ENCODE data around the gene IDH3G. TPM values are rescaled to one million over a fixed set of nuclear protein-coding genes. Genes with fewer than 3 reads are reported as not detected.

Gene IDH3G
- total RNA-seq, 1 experiment from 2014 or later = 71.2 TPM

DNA sequence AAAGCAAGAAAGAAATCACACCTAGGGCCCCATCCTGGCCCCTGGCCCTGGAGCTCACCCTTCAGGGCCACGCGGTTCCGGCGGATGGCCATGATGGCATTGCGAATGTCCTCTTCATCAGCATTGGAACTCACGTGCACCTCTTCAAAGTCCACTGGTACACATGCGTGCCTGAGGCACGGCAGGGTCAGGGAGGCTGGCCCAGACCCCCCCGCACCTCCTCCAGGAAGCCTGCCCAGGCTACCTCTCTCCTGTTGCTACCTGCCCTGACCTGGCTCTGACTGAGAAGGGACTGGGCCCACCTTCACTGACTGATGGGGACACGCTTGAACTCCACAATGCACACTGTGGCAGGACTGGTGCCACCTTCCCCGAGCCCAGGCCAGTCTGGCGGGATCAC lies 4.5 kb downstream of the IDH3G start:
- Mint-ChIP-seq H3K27ac (ENCODE audit: unreplicated experiment) (no peak overlapping the region), H3K9me3 (ENCODE audit: low read depth, unreplicated experiment) (no peaks in the 10 kb centered on the region), H3K36me3 (ENCODE audit: insufficient read depth, unreplicated experiment) (peaks cover 27% of the 10 kb centered on the region), H3K27me3 (ENCODE audit: unreplicated experiment) (no peaks in the 10 kb centered on the region), H3K4me3 (ENCODE audit: low read depth, unreplicated experiment) (no peak overlapping the region), H3K4me1 (ENCODE audit: low read depth, unreplicated experiment) (peaks cover 8% of the 10 kb centered on the region)
- intact Hi-C loops (cut with micrococcal nuclease; ENCODE audit: unreplicated experiment) = no loop called here
- TF ChIP-seq, protein P1, sequence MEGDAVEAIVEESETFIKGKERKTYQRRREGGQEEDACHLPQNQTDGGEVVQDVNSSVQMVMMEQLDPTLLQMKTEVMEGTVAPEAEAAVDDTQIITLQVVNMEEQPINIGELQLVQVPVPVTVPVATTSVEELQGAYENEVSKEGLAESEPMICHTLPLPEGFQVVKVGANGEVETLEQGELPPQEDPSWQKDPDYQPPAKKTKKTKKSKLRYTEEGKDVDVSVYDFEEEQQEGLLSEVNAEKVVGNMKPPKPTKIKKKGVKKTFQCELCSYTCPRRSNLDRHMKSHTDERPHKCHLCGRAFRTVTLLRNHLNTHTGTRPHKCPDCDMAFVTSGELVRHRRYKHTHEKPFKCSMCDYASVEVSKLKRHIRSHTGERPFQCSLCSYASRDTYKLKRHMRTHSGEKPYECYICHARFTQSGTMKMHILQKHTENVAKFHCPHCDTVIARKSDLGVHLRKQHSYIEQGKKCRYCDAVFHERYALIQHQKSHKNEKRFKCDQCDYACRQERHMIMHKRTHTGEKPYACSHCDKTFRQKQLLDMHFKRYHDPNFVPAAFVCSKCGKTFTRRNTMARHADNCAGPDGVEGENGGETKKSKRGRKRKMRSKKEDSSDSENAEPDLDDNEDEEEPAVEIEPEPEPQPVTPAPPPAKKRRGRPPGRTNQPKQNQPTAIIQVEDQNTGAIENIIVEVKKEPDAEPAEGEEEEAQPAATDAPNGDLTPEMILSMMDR (IDR thresholded peaks at IDR 0.05; ENCODE audit: unreplicated experiment) = no peak
- no peak for DNase-seq
- no TSS peak for BruUV-seq (replicated peaks)
- CTCF ChIA-PET = no interaction called here

DNA sequence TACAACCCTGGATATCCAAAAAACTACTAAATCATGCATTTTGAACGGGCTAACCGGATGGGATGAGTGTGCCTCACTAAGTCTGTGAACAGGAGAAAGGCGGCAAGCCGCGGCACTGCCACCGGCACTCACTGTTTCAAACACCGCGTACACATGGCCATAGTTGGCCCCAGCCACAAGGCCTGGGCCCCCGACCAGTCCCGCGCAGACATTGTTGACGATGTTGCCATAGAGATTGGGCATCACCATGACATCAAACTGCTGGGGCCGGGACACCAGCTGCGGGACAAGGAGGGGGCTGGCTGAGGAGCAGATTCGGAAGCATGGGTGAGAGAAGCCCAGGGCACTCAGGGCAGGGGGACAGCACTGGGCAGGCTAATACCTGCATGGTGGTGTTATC lies 7.5 kb downstream of the IDH3G start:
- H3K4me1 Mint-ChIP-seq (ENCODE audit: low read depth, unreplicated experiment) = no peaks in the 10 kb centered on the region
- CTCF ChIA-PET = no interaction called here
- peaks cover 13% of the 10 kb centered on the region for H3K36me3 Mint-ChIP-seq (ENCODE audit: insufficient read depth, unreplicated experiment)

GRCh38 chrX:153784325-153784967 lies 9.7 kb downstream of the IDH3G start:
- no peak overlapping the region for H3K4me3 Mint-ChIP-seq (ENCODE audit: low read depth, unreplicated experiment)
- H3K36me3 Mint-ChIP-seq (ENCODE audit: insufficient read depth, unreplicated experiment) = peaks cover 21% of the 10 kb centered on the region
- no peak for DNase-seq
- BruUV-seq (replicated peaks) = no TSS peak
- peaks cover 9% of the 10 kb centered on the region for H3K4me1 Mint-ChIP-seq (ENCODE audit: low read depth, unreplicated experiment)
- H3K27me3 Mint-ChIP-seq (ENCODE audit: unreplicated experiment) = peaks cover 13% of the 10 kb centered on the region
- intact Hi-C loops (cut with micrococcal nuclease; ENCODE audit: unreplicated experiment) = no loop called here
- CTCF ChIA-PET = no interaction called here
- H3K27ac Mint-ChIP-seq (ENCODE audit: unreplicated experiment) = no peak overlapping the region
- TF ChIP-seq, protein P1 (IDR thresholded peaks at IDR 0.05; ENCODE audit: unreplicated experiment) = no peak
- H3K9me3 Mint-ChIP-seq (ENCODE audit: low read depth, unreplicated experiment) = no peaks in the 10 kb centered on the region

More for the DNA sequence above, 7.5 kb downstream of the IDH3G start:
- Mint-ChIP-seq H3K27ac (ENCODE audit: unreplicated experiment) (no peak overlapping the region), H3K9me3 (ENCODE audit: low read depth, unreplicated experiment) (no peaks in the 10 kb centered on the region), H3K4me3 (ENCODE audit: low read depth, unreplicated experiment) (no peak overlapping the region), H3K27me3 (ENCODE audit: unreplicated experiment) (no peaks in the 10 kb centered on the region)
- TF ChIP-seq, protein P1 (IDR thresholded peaks at IDR 0.05; ENCODE audit: unreplicated experiment) = no peak
- no peak for DNase-seq
- BruUV-seq (replicated peaks) = no TSS peak
- intact Hi-C loops (cut with micrococcal nuclease; ENCODE audit: unreplicated experiment) = no loop called here

GRCh38 chrX:153783378-153784013 lies 10.7 kb downstream of the IDH3G start:
- CTCF ChIA-PET = no interaction called here
- intact Hi-C loops (cut with micrococcal nuclease; ENCODE audit: unreplicated experiment) = no loop called here
- H3K9me3 Mint-ChIP-seq (ENCODE audit: low read depth, unreplicated experiment) = no peaks in the 10 kb centered on the region
- no peak overlapping the region for H3K4me3 Mint-ChIP-seq (ENCODE audit: low read depth, unreplicated experiment)
- peaks cover 24% of the 10 kb centered on the region for H3K36me3 Mint-ChIP-seq (ENCODE audit: insufficient read depth, unreplicated experiment)
- peaks cover 15% of the 10 kb centered on the region for H3K27me3 Mint-ChIP-seq (ENCODE audit: unreplicated experiment)
- TF ChIP-seq, protein P1 (IDR thresholded peaks at IDR 0.05; ENCODE audit: unreplicated experiment) = no peak
- H3K4me1 Mint-ChIP-seq (ENCODE audit: low read depth, unreplicated experiment) = peaks cover 9% of the 10 kb centered on the region
- no peak overlapping the region for H3K27ac Mint-ChIP-seq (ENCODE audit: unreplicated experiment)
- BruUV-seq (replicated peaks) = no TSS peak
- DNase-seq = no peak
